ENCODE results near the gene APCDD1L.

Gene APCDD1L

DNA sequence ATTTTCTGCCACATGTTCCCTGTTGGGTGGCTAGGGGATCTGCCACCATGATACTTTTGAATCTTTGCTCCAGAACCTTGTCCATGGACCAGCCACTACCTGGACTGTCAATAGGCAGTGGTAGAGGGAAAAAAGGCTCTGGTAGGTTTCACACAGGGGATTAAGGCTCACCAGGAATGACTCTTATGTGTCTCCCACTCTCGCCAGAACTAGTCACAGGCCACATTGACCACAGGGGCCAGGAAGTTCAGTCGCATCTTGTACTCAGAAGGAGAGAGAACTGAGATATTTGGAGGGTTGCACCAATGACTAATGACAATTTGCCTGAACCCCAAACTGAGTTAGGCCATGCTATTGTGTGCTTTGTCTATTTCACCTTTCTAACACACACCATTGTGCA lies 23.6 kb upstream of the APCDD1L start:
- Histone ChIP-seq H3K27me3 (ENCODE audit: control insufficient read depth in 3 of 3, insufficient read depth in 3 of 3, low read depth in 1 of 3, low read length in 3 of 3) (no peaks in the 10 kb centered on the region), H3K23ac (ENCODE audit: low read depth, low read length, poor library complexity) (no peak overlapping the region)

DNA sequence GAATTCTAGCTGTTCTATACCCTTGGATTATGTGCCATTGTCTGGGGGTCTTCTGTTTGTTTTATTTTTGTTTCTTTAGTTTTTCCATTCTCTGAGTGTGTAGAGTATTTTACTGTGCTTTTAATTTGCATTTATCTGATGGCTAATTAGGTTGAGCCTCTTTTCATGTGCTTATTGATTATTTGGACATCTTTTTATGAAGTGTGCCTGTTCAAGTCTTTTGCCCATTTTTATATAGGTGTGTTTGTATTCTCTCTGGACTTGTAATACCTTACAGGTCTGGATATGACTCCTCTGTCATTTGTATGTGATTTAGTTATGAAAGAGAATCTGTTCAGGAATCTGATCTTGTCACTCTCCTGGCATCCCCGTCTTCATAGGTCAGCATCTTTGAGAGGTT lies 22.6 kb upstream of the APCDD1L start:
- Histone ChIP-seq H3K27ac (replicated peaks; ENCODE audit: low read length) (no peak overlapping the region), H3K23ac (ENCODE audit: low read depth, low read length, poor library complexity) (no peak overlapping the region), H3K36me3 (replicated peaks in 1 of 2; ENCODE audit: control insufficient read depth in 2 of 2, insufficient read depth in 2 of 2, low read length in 2 of 2) (no peaks in the 10 kb centered on the region), H3K4me1 (ENCODE audit: control insufficient read depth in 2 of 2, insufficient read depth in 1 of 2, low read depth in 1 of 2, low read length in 2 of 2) (no peaks in the 10 kb centered on the region), H3K79me1 (ENCODE audit: low read depth, low read length) (no peaks in the 10 kb centered on the region), H2AFZ (ENCODE audit: low read length) (no peak overlapping the region), H4K91ac (ENCODE audit: low read depth, low read length, poor library complexity) (no peak overlapping the region), H3K4me3 (ENCODE audit: low read length in 2 of 2) (no peak overlapping the region), H2BK12ac (ENCODE audit: low read length) (no peak overlapping the region), H3K9me3 (replicated peaks in 1 of 2; ENCODE audit: control insufficient read depth in 2 of 2, insufficient read depth in 1 of 2, low read depth in 1 of 2, low read length in 2 of 2) (peaks cover 0 to 6% of the 10 kb centered on the region in 2 donors), H2BK120ac (ENCODE audit: low read depth, low read length) (no peak overlapping the region), H3K9ac (ENCODE audit: low read depth, low read length, poor library complexity) (no peak overlapping the region), H3K4ac (ENCODE audit: low read length) (no peak overlapping the region), H3K4me2 (ENCODE audit: insufficient read depth, low read length, poor library complexity, severe bottlenecking) (no peak overlapping the region), H2BK5ac (ENCODE audit: low read length) (no peak overlapping the region), H4K8ac (ENCODE audit: low read depth, low read length) (no peak overlapping the region), H2BK15ac (ENCODE audit: low read length) (no peak overlapping the region), H3K14ac (ENCODE audit: low read length) (no peak overlapping the region), H3K18ac (ENCODE audit: low read length) (no peak overlapping the region), H2AK5ac (ENCODE audit: low read depth, low read length) (no peak overlapping the region), H3K27me3 (ENCODE audit: control insufficient read depth in 3 of 3, insufficient read depth in 3 of 3, low read depth in 1 of 3, low read length in 3 of 3) (no peaks in the 10 kb centered on the region)
- no CpG with 5 or more reads among the region's 1 CpG for WGBS, 2 donors (ENCODE audit: extremely low coverage in 2 of 2, insufficient read length in 2 of 2, insufficient replicate concordance in 1 of 2)
- DNase-seq (ENCODE audit: low spot score) = no peak

More for the DNA sequence above, 23.6 kb upstream of the APCDD1L start:
- Histone ChIP-seq H3K4me1 (ENCODE audit: control insufficient read depth in 2 of 2, insufficient read depth in 1 of 2, low read depth in 1 of 2, low read length in 2 of 2) (no peaks in the 10 kb centered on the region), H3K4me3 (ENCODE audit: low read length in 2 of 2) (no peak overlapping the region), H3K4ac (ENCODE audit: low read length) (no peak overlapping the region), H2BK15ac (ENCODE audit: low read length) (no peak overlapping the region), H3K9me3 (replicated peaks in 1 of 2; ENCODE audit: control insufficient read depth in 2 of 2, insufficient read depth in 1 of 2, low read depth in 1 of 2, low read length in 2 of 2) (peaks cover 0 to 6% of the 10 kb centered on the region in 2 donors), H3K79me1 (ENCODE audit: low read depth, low read length) (no peaks in the 10 kb centered on the region), H2AK5ac (ENCODE audit: low read depth, low read length) (no peak overlapping the region), H2BK120ac (ENCODE audit: low read depth, low read length) (no peak overlapping the region), H2BK5ac (ENCODE audit: low read length) (no peak overlapping the region), H4K8ac (ENCODE audit: low read depth, low read length) (no peak overlapping the region), H3K27ac (replicated peaks; ENCODE audit: low read length) (no peak overlapping the region), H3K4me2 (ENCODE audit: insufficient read depth, low read length, poor library complexity, severe bottlenecking) (no peak overlapping the region), H3K14ac (ENCODE audit: low read length) (no peak overlapping the region), H3K9ac (ENCODE audit: low read depth, low read length, poor library complexity) (no peak overlapping the region), H2BK12ac (ENCODE audit: low read length) (no peak overlapping the region), H3K36me3 (replicated peaks in 1 of 2; ENCODE audit: control insufficient read depth in 2 of 2, insufficient read depth in 2 of 2, low read length in 2 of 2) (no peaks in the 10 kb centered on the region), H3K18ac (ENCODE audit: low read length) (no peak overlapping the region), H2AFZ (ENCODE audit: low read length) (no peak overlapping the region), H4K91ac (ENCODE audit: low read depth, low read length, poor library complexity) (no peak overlapping the region)
- DNase-seq (ENCODE audit: low spot score) = no peak
- no CpG with 5 or more reads among the region's 2 CpGs for whole genome bisulfite sequencing, 2 donors (ENCODE audit: extremely low coverage in 2 of 2, insufficient read length in 2 of 2, insufficient replicate concordance in 1 of 2)

DNA sequence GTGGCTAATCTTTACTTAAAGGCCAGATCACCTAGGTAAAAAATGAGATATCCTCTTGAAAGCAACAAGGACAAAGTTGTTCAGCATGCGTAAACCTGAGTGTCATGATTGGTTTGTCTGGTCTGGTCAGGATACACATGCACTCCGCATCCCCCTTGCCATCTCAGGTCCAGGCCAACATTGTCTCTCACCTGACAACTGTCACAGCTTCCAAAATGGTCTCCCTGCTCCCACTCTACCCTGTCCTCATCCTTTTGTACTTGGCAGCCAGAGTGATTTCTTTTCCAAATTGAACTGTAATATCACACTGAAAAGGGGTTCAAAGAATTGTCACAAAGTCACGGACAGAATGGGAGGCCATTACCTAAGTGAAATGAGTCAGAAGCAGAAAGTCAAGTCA lies 21.1 kb upstream of the APCDD1L start:
- peaks cover 3 to 10% of the 10 kb centered on the region in 2 donors for H3K9me3 ChIP-seq (replicated peaks in 1 of 2; ENCODE audit: control insufficient read depth in 2 of 2, insufficient read depth in 1 of 2, low read depth in 1 of 2, low read length in 2 of 2)
- no peak overlapping the region for H2BK15ac ChIP-seq (ENCODE audit: low read length)
- H3K4me3 ChIP-seq (ENCODE audit: low read length in 2 of 2) = no peak overlapping the region
- H3K4me2 ChIP-seq (ENCODE audit: insufficient read depth, low read length, poor library complexity, severe bottlenecking) = no peak overlapping the region
- H3K4me1 ChIP-seq (ENCODE audit: control insufficient read depth in 2 of 2, insufficient read depth in 1 of 2, low read depth in 1 of 2, low read length in 2 of 2) = no peaks in the 10 kb centered on the region
- H3K79me1 ChIP-seq (ENCODE audit: low read depth, low read length) = no peaks in the 10 kb centered on the region
- no peak overlapping the region for H4K91ac ChIP-seq (ENCODE audit: low read depth, low read length, poor library complexity)
- no peak overlapping the region for H3K14ac ChIP-seq (ENCODE audit: low read length)
- no peaks in the 10 kb centered on the region for H3K27me3 ChIP-seq (ENCODE audit: control insufficient read depth in 3 of 3, insufficient read depth in 3 of 3, low read depth in 1 of 3, low read length in 3 of 3)
- DNase-seq (ENCODE audit: low spot score) = no peak
- H3K18ac ChIP-seq (ENCODE audit: low read length) = no peak overlapping the region
- no peaks in the 10 kb centered on the region for H3K36me3 ChIP-seq (replicated peaks in 1 of 2; ENCODE audit: control insufficient read depth in 2 of 2, insufficient read depth in 2 of 2, low read length in 2 of 2)
- no peak overlapping the region for H2AFZ ChIP-seq (ENCODE audit: low read length)
- H3K23ac ChIP-seq (ENCODE audit: low read depth, low read length, poor library complexity) = no peak overlapping the region
- H2BK5ac ChIP-seq (ENCODE audit: low read length) = no peak overlapping the region
- no peak overlapping the region for H3K4ac ChIP-seq (ENCODE audit: low read length)
- H4K8ac ChIP-seq (ENCODE audit: low read depth, low read length) = no peak overlapping the region
- no CpG with 5 or more reads among the region's 3 CpGs for WGBS, 2 donors (ENCODE audit: extremely low coverage in 2 of 2, insufficient read length in 2 of 2, insufficient replicate concordance in 1 of 2)
- no peak overlapping the region for H2BK120ac ChIP-seq (ENCODE audit: low read depth, low read length)
- no peak overlapping the region for H2AK5ac ChIP-seq (ENCODE audit: low read depth, low read length)
- no peak overlapping the region for H3K27ac ChIP-seq (replicated peaks; ENCODE audit: low read length)
- H2BK12ac ChIP-seq (ENCODE audit: low read length) = no peak overlapping the region
- H3K9ac ChIP-seq (ENCODE audit: low read depth, low read length, poor library complexity) = no peak overlapping the region

DNA sequence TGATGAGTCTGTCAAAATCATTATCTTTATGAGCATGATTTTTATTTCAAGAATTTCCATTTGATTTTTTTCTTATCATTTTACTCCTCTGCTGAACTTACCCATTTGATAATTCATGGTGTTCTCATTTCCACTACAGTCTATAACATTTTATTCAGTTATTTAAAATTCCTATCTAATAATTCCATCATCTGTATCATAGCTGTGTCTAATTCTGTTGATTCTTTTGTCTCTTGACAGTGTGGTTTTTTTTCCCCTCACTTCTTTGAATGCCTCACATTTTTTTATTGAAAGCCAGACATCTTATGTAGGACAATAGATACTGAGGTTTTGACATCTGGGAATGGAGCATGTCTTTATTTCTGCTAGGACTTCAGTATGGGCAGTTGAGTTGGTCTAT lies 16.5 kb upstream of the APCDD1L start:
- Histone ChIP-seq H3K14ac (ENCODE audit: low read length) (no peak overlapping the region), H2BK120ac (ENCODE audit: low read depth, low read length) (no peak overlapping the region), H2AFZ (ENCODE audit: low read length) (no peak overlapping the region), H3K18ac (ENCODE audit: low read length) (no peak overlapping the region), H3K9ac (ENCODE audit: low read depth, low read length, poor library complexity) (no peak overlapping the region), H3K4me1 (ENCODE audit: control insufficient read depth in 2 of 2, insufficient read depth in 1 of 2, low read depth in 1 of 2, low read length in 2 of 2) (no peaks in the 10 kb centered on the region), H3K79me1 (ENCODE audit: low read depth, low read length) (no peaks in the 10 kb centered on the region), H2AK5ac (ENCODE audit: low read depth, low read length) (no peak overlapping the region), H3K36me3 (replicated peaks in 1 of 2; ENCODE audit: control insufficient read depth in 2 of 2, insufficient read depth in 2 of 2, low read length in 2 of 2) (no peaks in the 10 kb centered on the region), H3K4ac (ENCODE audit: low read length) (no peak overlapping the region), H3K27me3 (ENCODE audit: control insufficient read depth in 3 of 3, insufficient read depth in 3 of 3, low read depth in 1 of 3, low read length in 3 of 3) (no peaks in the 10 kb centered on the region), H2BK5ac (ENCODE audit: low read length) (no peak overlapping the region), H3K27ac (replicated peaks; ENCODE audit: low read length) (no peak overlapping the region), H2BK15ac (ENCODE audit: low read length) (no peak overlapping the region), H2BK12ac (ENCODE audit: low read length) (no peak overlapping the region), H3K4me2 (ENCODE audit: insufficient read depth, low read length, poor library complexity, severe bottlenecking) (no peak overlapping the region), H3K23ac (ENCODE audit: low read depth, low read length, poor library complexity) (no peak overlapping the region), H4K8ac (ENCODE audit: low read depth, low read length) (no peak overlapping the region), H3K4me3 (ENCODE audit: low read length in 2 of 2) (no peak overlapping the region), H3K9me3 (replicated peaks in 1 of 2; ENCODE audit: control insufficient read depth in 2 of 2, insufficient read depth in 1 of 2, low read depth in 1 of 2, low read length in 2 of 2) (peaks cover 3 to 8% of the 10 kb centered on the region in 2 donors), H4K91ac (ENCODE audit: low read depth, low read length, poor library complexity) (no peak overlapping the region)
- no peak for DNase-seq (ENCODE audit: low spot score)
